IMR-90 (cell line): ENCODE results near the gene SIPA1L3. TPM values are rescaled to one million over a fixed set of nuclear protein-coding genes. Genes with fewer than 3 reads are reported as not detected.

Experiments used
- ATAC-seq: fragments of 200-7000 bp; cut with Tn5 transposase; 2 replicates; pipeline ENCODE4 v1.9.1; 2020; ENCODE audit warnings: low read depth, mild to moderate bottlenecking, moderate library complexity
- BruUV-seq: library from RNA; stranded (reverse); fragments of 400-500 nt; replicated peaks from 2 replicates; lab custom pipeline; 2021; lab: Mats Ljungman, UMichigan
- CTCF ChIA-PET: fragments of 300-600 bp; formaldehyde crosslinking; extraction: SDS; loops from one replicate; lab custom pipeline; 2021; ENCODE audit warnings: antibody characterized with exemption; lab: Yijun Ruan, JAX
- POLR2A ChIA-PET: fragments of 300-600 bp; sonication (Branson Sonifier 250); formaldehyde crosslinking; loops from one replicate; lab custom pipeline; 2022; ENCODE audit warnings: antibody characterized with exemption; ENCODE audit not compliant: unreplicated experiment; lab: Charles Lee
- DNase-seq: peaks from one replicate; pipeline ENCODE4 v3.0.0; 2013
- H2AFZ ChIP-seq: replicated peaks from 2 replicates; pipeline ENCODE3; 2013; ENCODE audit warnings: low read length, mild to moderate bottlenecking; ENCODE audit not compliant: poor library complexity
- H2AK5ac ChIP-seq: 2 replicates; pipeline ENCODE4 v1.6.1; 2013; ENCODE audit warnings: low read depth, low read length, inconsistent platforms
- H2AK9ac ChIP-seq: replicated peaks from 2 replicates; pipeline ENCODE3; 2013; ENCODE audit warnings: mild to moderate bottlenecking, low read depth, low read length, moderate library complexity; ENCODE audit not compliant: poor library complexity
- H2BK120ac ChIP-seq: 2 replicates; pipeline ENCODE4 v1.6.1; 2013; ENCODE audit warnings: low read depth, low read length, inconsistent platforms
- H2BK15ac ChIP-seq: 3 replicates; pipeline ENCODE4 v1.6.1; 2013; ENCODE audit warnings: low read depth, low read length, inconsistent platforms
- H2BK20ac ChIP-seq: 2 replicates; pipeline ENCODE4 v1.6.1; 2013; ENCODE audit warnings: low read depth, mild to moderate bottlenecking, inconsistent platforms, low read length, moderate library complexity
- H2BK5ac ChIP-seq: 2 replicates; pipeline ENCODE4 v1.6.1; 2013; ENCODE audit warnings: mild to moderate bottlenecking, low read depth, low read length, inconsistent platforms; ENCODE audit not compliant: poor library complexity, severe bottlenecking
- H3K14ac ChIP-seq: replicated peaks from 2 replicates; pipeline ENCODE4 v1.6.1; 2013; ENCODE audit warnings: low read depth, low read length, inconsistent platforms
- H3K18ac ChIP-seq: 2 replicates; pipeline ENCODE4 v1.6.1; 2013; ENCODE audit warnings: low read depth, low read length, control low read depth
- H3K23ac ChIP-seq: 2 replicates; pipeline ENCODE4 v1.6.1; 2013; ENCODE audit warnings: low read depth, low read length, inconsistent platforms
- H3K27ac ChIP-seq: 2 replicates; pipeline ENCODE4 v1.5.1; 2013; ENCODE audit warnings: mild to moderate bottlenecking, control low read depth, low read length; ENCODE audit not compliant: insufficient read depth
- H3K27me3 ChIP-seq: 2 replicates; pipeline ENCODE4 v1.6.1; 2013; ENCODE audit warnings: low read length; ENCODE audit not compliant: control insufficient read depth, insufficient read depth
- H3K36me3 ChIP-seq: 2 replicates; pipeline ENCODE4 v1.6.1; 2013; ENCODE audit warnings: low read length, mixed read lengths; ENCODE audit not compliant: control insufficient read depth, insufficient read depth
- H3K4ac ChIP-seq: 2 replicates; pipeline ENCODE4 v1.6.1; 2013; ENCODE audit warnings: low read depth, low read length, inconsistent platforms
- H3K4me1 ChIP-seq: 2 replicates; pipeline ENCODE4 v1.6.1; 2013; ENCODE audit warnings: low read length, mixed read lengths; ENCODE audit not compliant: control insufficient read depth, insufficient read depth
- H3K4me2 ChIP-seq: 2 replicates; pipeline ENCODE4 v1.6.1; 2013; ENCODE audit warnings: low read depth, mild to moderate bottlenecking, control low read depth, low read length, moderate library complexity
- H3K4me3 ChIP-seq: 2 replicates; pipeline ENCODE4 v1.5.1; 2013; ENCODE audit warnings: low read depth, mild to moderate bottlenecking, control low read depth, low read length, moderate library complexity; ENCODE audit not compliant: insufficient read depth
- H3K56ac ChIP-seq: 2 replicates; pipeline ENCODE4 v1.6.1; 2013; ENCODE audit warnings: low read length, inconsistent platforms; ENCODE audit not compliant: insufficient read depth; ENCODE audit errors: extremely low read depth
- H3K79me1 ChIP-seq, 2 experiments: 2 replicates each; pipeline ENCODE4 v1.6.1; 2013; ENCODE audit warnings: low read length in 2 of 2, inconsistent platforms in 1 of 2, low read depth in 1 of 2
- H3K9ac ChIP-seq: 2 replicates; pipeline ENCODE4 v1.6.1; 2013; ENCODE audit warnings: low read depth, low read length, control low read depth
- H3K9me1 ChIP-seq: 2 replicates; pipeline ENCODE4 v1.6.1; 2013; ENCODE audit warnings: low read length, inconsistent platforms; ENCODE audit not compliant: insufficient read depth
- H3K9me3 ChIP-seq: 2 replicates; pipeline ENCODE4 v1.6.1; 2013; ENCODE audit warnings: low read length; ENCODE audit not compliant: control insufficient read depth, insufficient read depth
- H4K20me1 ChIP-seq: 2 replicates; pipeline ENCODE4 v1.6.1; 2013; ENCODE audit warnings: low read length, inconsistent platforms; ENCODE audit not compliant: insufficient read depth
- H4K5ac ChIP-seq: 2 replicates; pipeline ENCODE4 v1.6.1; 2013; ENCODE audit warnings: mild to moderate bottlenecking, low read depth, low read length, control low read depth
- H4K8ac ChIP-seq, 2 experiments: 2 replicates each; pipeline ENCODE4 v1.6.1; 2013; ENCODE audit warnings: low read depth in 2 of 2, low read length in 2 of 2, control low read depth in 1 of 2, inconsistent platforms in 1 of 2
- H4K91ac ChIP-seq: 2 replicates; pipeline ENCODE4 v1.6.1; 2013; ENCODE audit warnings: low read depth, low read length, inconsistent platforms; ENCODE audit not compliant: insufficient read depth
- BHLHE40 ChIP-seq: fragments of 150-350 bp; IDR thresholded peaks from 2 replicates; pipeline ENCODE4 v1.6.1; 2016; ENCODE audit warnings: mild to moderate bottlenecking, low read depth, low read length
- CEBPB ChIP-seq: IDR thresholded peaks from 2 replicates; pipeline ENCODE4 v1.6.1; 2012; ENCODE audit warnings: low read depth, low read length, improper control_type of control experiment
- CHD1 ChIP-seq: IDR thresholded peaks from 2 replicates; pipeline ENCODE4 v1.6.1; 2012; ENCODE audit warnings: low read depth, low read length, improper control_type of control experiment
- FOS ChIP-seq: fragments of 150-350 bp; IDR thresholded peaks from 2 replicates; pipeline ENCODE4 v1.6.1; 2016; ENCODE audit warnings: low read depth, low read length
- MAFK ChIP-seq: IDR thresholded peaks from 2 replicates; pipeline ENCODE4 v1.6.1; 2012; ENCODE audit warnings: low read depth, low read length, improper control_type of control experiment
- MAZ ChIP-seq: IDR thresholded peaks from 2 replicates; pipeline ENCODE4 v1.6.1; 2012; ENCODE audit warnings: low read depth, mild to moderate bottlenecking, low read length, improper control_type of control experiment, moderate library complexity, borderline replicate concordance
- MXI1 ChIP-seq: IDR thresholded peaks from 2 replicates; pipeline ENCODE4 v1.6.1; 2012; ENCODE audit warnings: low read depth, mild to moderate bottlenecking, low read length, moderate library complexity, borderline replicate concordance
- NFE2L2 ChIP-seq: fragments of 150-350 bp; IDR thresholded peaks from 2 replicates; pipeline ENCODE4 v1.6.1; 2016; ENCODE audit warnings: low read depth, mild to moderate bottlenecking, low read length
- POLR2A ChIP-seq: IDR thresholded peaks from 2 replicates; pipeline ENCODE4 v1.6.1; 2012; ENCODE audit warnings: mild to moderate bottlenecking, low read depth, low read length
- RAD21 ChIP-seq: IDR thresholded peaks from 2 replicates; pipeline ENCODE4 v1.6.1; 2012; ENCODE audit warnings: low read length, improper control_type of control experiment
- RCOR1 ChIP-seq: IDR thresholded peaks from 2 replicates; pipeline ENCODE4 v1.6.1; 2012; ENCODE audit warnings: mild to moderate bottlenecking, low read length, improper control_type of control experiment; ENCODE audit not compliant: insufficient replicate concordance
- RFX5 ChIP-seq: IDR thresholded peaks from 2 replicates; pipeline ENCODE4 v1.8.0; 2012; ENCODE audit warnings: low read depth, mild to moderate bottlenecking, low read length, moderate library complexity
- SMC3 ChIP-seq: fragments of 150-350 bp; IDR thresholded peaks from 2 replicates; pipeline ENCODE4 v1.6.1; 2016; ENCODE audit warnings: low read depth, mild to moderate bottlenecking, antibody characterized with exemption, low read length, moderate library complexity
- WGBS, 2 experiments: methylation state at CpG; one replicate each; pipeline versions ENCODE4 v1.1.5 to v1.1.7; 2013; ENCODE audit warnings: missing lambda C conversion rate in 2 of 2; ENCODE audit not compliant: insufficient read length in 1 of 2; ENCODE audit errors: extremely low coverage in 2 of 2; 5-methylcytosine and 5-hydroxymethylcytosine counted together
- dilution Hi-C: fragments of 300-500 bp; cut with HindIII; formaldehyde crosslinking; loops from one replicate; pipeline ENCODE4 v1.14.3; 2018; ENCODE audit warnings: low sequenced_read_pairs; ENCODE audit not compliant: unreplicated experiment
- in situ Hi-C: fragments of 300-500 bp; cut with MboI; formaldehyde crosslinking; loops from 3 replicates; pipeline ENCODE4 v1.14.3; 2019; ENCODE audit warnings: low sequenced_read_pairs, inconsistent platforms, mixed read lengths
- intact Hi-C: fragments of 100-400 bp; cut with micrococcal nuclease; formaldehyde crosslinking; loops from 2 replicates; pipeline ENCODE4 v1.10.0; 2022
- polyA plus RNA-seq, 3 experiments: library from polyadenylated mRNA; depleted of rRNA; stranded (reverse); fragments of >200 nt; gene quantifications; 2 replicates each; pipeline ENCODE4 v1.2.3, GENCODE V29; 2012; ENCODE audit warnings: low replicate concordance in 1 of 3
- total RNA-seq: library from RNA; depleted of rRNA; stranded (reverse); fragments of >200 nt; gene quantifications from 2 replicates; pipeline ENCODE4 v1.2.3, GENCODE V29; 2012
- TF ChIP-seq, protein P1 (sequence below): fragments of 150-350 bp; IDR thresholded peaks from 2 replicates; pipeline ENCODE4 v1.6.1; 2017; ENCODE audit warnings: mild to moderate bottlenecking, antibody characterized with exemption, low read length, low read depth
- TF ChIP-seq, protein P2 (sequence below): conservative IDR thresholded peaks from 2 replicates; pipeline ENCODE4 v1.5.1; 2012; ENCODE audit warnings: mild to moderate bottlenecking, low read depth, low read length, improper control_type of control experiment
- TF ChIP-seq, protein P3 (sequence below): fragments of 150-350 bp; IDR thresholded peaks from 2 replicates; pipeline ENCODE4 v1.6.1; 2016; ENCODE audit warnings: low read depth, mild to moderate bottlenecking, low read length, moderate library complexity, borderline replicate concordance

The SIPA1L3 gene
- total and polyA plus RNA-seq, 2 of the 4 experiments (the other 2 are of a cell fraction), result 4.1 to 9.4 TPM

DNA sequence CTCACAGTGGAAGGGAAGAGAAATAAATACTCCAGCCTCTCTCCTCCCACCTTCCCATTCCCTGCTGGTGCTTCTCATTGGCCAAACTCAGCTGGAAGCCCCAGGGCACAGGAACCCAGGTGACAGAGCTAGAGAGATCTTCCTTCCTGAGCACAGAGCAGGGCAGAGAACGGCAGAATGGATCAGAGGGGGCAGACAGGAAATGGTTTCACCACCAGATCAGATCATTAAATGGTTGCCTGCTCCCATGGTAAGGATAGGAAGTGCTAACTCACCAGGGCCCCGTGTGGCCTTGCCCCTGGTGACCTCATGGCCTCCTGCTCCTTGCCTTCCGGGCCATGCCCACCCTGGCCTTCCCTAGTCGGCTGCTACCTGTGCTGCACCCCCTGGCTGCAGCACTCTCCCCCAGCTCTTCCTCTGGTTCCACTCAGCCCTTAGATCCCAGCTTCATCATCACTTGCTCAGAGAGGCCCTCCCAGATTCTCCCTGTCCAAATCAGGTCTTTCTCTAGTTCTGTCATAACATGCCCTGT, 208.3 kb downstream of the SIPA1L3 start:
- peaks cover 0 to 16% of the 10 kb centered on the region in 2 experiments; a peak in 2 of 4 replicates for H3K79me1 ChIP-seq
- no peak for ATAC-seq
- no peak overlapping the region for H3K4me3 ChIP-seq
- H3K27me3 ChIP-seq, result no peaks in the 10 kb centered on the region
- H4K5ac ChIP-seq, result no peak overlapping the region
- in situ Hi-C loops (no loop called here), intact Hi-C loops (no loop called here), dilution Hi-C loops (no loop called here)
- no TSS peak for BruUV-seq
- no peak for DNase-seq
- H3K4me2 ChIP-seq, result no peak overlapping the region
- no peak overlapping the region for H2BK120ac ChIP-seq
- TF ChIP-seq RCOR1 (no peak), MAZ (no peak), BHLHE40 (no peak), CEBPB (no peak), SMC3 (no peak), CHD1 (no peak), FOS (no peak), MXI1 (no peak), POLR2A (no peak), NFE2L2 (no peak), MAFK (no peak), RAD21 (no peak), RFX5 (no peak)
- TF ChIP-seq, protein P1, sequence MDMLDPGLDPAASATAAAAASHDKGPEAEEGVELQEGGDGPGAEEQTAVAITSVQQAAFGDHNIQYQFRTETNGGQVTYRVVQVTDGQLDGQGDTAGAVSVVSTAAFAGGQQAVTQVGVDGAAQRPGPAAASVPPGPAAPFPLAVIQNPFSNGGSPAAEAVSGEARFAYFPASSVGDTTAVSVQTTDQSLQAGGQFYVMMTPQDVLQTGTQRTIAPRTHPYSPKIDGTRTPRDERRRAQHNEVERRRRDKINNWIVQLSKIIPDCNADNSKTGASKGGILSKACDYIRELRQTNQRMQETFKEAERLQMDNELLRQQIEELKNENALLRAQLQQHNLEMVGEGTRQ, result no peak
- TF ChIP-seq, protein P2, sequence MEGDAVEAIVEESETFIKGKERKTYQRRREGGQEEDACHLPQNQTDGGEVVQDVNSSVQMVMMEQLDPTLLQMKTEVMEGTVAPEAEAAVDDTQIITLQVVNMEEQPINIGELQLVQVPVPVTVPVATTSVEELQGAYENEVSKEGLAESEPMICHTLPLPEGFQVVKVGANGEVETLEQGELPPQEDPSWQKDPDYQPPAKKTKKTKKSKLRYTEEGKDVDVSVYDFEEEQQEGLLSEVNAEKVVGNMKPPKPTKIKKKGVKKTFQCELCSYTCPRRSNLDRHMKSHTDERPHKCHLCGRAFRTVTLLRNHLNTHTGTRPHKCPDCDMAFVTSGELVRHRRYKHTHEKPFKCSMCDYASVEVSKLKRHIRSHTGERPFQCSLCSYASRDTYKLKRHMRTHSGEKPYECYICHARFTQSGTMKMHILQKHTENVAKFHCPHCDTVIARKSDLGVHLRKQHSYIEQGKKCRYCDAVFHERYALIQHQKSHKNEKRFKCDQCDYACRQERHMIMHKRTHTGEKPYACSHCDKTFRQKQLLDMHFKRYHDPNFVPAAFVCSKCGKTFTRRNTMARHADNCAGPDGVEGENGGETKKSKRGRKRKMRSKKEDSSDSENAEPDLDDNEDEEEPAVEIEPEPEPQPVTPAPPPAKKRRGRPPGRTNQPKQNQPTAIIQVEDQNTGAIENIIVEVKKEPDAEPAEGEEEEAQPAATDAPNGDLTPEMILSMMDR, result no peak
- TF ChIP-seq, protein P3, sequence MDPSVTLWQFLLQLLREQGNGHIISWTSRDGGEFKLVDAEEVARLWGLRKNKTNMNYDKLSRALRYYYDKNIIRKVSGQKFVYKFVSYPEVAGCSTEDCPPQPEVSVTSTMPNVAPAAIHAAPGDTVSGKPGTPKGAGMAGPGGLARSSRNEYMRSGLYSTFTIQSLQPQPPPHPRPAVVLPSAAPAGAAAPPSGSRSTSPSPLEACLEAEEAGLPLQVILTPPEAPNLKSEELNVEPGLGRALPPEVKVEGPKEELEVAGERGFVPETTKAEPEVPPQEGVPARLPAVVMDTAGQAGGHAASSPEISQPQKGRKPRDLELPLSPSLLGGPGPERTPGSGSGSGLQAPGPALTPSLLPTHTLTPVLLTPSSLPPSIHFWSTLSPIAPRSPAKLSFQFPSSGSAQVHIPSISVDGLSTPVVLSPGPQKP, result no peak
- WGBS, 2 experiments, result 67% methylated on average over 3 of the region's 4 CpGs; no CpG with 5 or more reads in 1 of the 2 experiments
- peaks cover 2% of the 10 kb centered on the region for H3K4me1 ChIP-seq
- H3K9me1 ChIP-seq, result peaks cover 14% of the 10 kb centered on the region
- no peak overlapping the region for H3K18ac ChIP-seq
- no peak overlapping the region; the same call in 1 of the 2 replicates for H3K23ac ChIP-seq
- peak overlapping the region in 1 of 2 experiments; percentile 22; a peak in 1 of 4 replicates for H4K8ac ChIP-seq
- peaks cover 8% of the 10 kb centered on the region; the same call in 1 of the 2 replicates for H4K20me1 ChIP-seq
- H3K9ac ChIP-seq, result no peak overlapping the region
- H3K14ac ChIP-seq, result no peak overlapping the region; the same call in 1 of the 2 replicates
- peak overlapping the region; percentile 56 for H2AFZ ChIP-seq
- ChIA-PET POLR2A (no interaction called here), CTCF (no interaction called here)
- no peak overlapping the region for H2AK5ac ChIP-seq
- H2BK20ac ChIP-seq, result 0 out of 2 replicates have a peak overlapping the region, but pooled peaks have one; percentile 1
- H2BK5ac ChIP-seq, result peak overlapping the region; percentile 46
- no peaks in the 10 kb centered on the region for H3K9me3 ChIP-seq
- H3K56ac ChIP-seq, result no peak overlapping the region
- H4K91ac ChIP-seq, result no peak overlapping the region
- peak overlapping the region; percentile 28 for H2AK9ac ChIP-seq
- H2BK15ac ChIP-seq, result no peak overlapping the region
- H3K36me3 ChIP-seq, result peaks cover 21% of the 10 kb centered on the region
- no peak overlapping the region for H3K4ac ChIP-seq
- no peak overlapping the region for H3K27ac ChIP-seq
